ENCODE measurements around the gene CDK5RAP1.

Gene CDK5RAP1

DNA sequence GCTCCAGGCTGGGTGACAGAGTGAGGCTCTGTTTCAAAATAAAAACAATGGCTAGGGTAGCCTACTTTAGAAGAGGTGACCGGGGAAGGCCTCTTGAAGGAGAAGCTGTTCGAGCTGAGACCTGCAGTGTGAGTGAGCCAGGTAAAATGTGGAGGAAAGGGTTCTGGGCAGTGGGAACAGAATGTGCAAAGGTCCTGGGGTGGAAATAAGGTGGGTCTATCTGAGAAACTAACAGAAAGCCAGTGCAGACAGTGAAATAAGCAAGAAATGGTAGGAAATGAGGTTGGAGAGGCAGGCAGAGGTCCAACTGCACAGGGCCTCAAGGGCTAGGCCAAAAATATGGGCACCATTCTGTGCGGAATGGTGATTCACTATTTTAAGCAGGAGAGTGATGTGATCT, 64.9 kb downstream of the CDK5RAP1 start:
- ChIA-PET CTCF (no interaction called here), POLR2A (no interaction called here)
- no peak overlapping the region for H3K4me3 ChIP-seq (ENCODE audit: low read depth, low read length)
- H3K27ac ChIP-seq (ENCODE audit: extremely low read depth, low read depth, low read length), result no peak overlapping the region
- H3K9me3 ChIP-seq (ENCODE audit: control insufficient read depth, insufficient read depth, low read depth, low read length), result no peaks in the 10 kb centered on the region
- no peaks in the 10 kb centered on the region for H3K4me1 ChIP-seq (ENCODE audit: control insufficient read depth, insufficient read depth, low read length)
- TF ChIP-seq ZNF2 (tag by site-specific recombination; IDR thresholded peaks at IDR 0.05) (no peak), ZNF623 (tag by site-specific recombination; IDR thresholded peaks at IDR 0.05) (peak; percentile 92)
- no peaks in the 10 kb centered on the region for H3K36me3 ChIP-seq (ENCODE audit: control insufficient read depth in 2 of 2, insufficient read depth in 1 of 2, low read length in 2 of 2)

GRCh38 chr20:33334111-33334510, 67.2 kb downstream of the CDK5RAP1 start:
- CTCF ChIA-PET, result no interaction called here
- H3K9me3 ChIP-seq (ENCODE audit: control insufficient read depth, insufficient read depth, low read depth, low read length), result no peaks in the 10 kb centered on the region
- H3K4me3 ChIP-seq (ENCODE audit: low read depth, low read length), result no peak overlapping the region
- no peaks in the 10 kb centered on the region for H3K4me1 ChIP-seq (ENCODE audit: control insufficient read depth, insufficient read depth, low read length)
- H3K27ac ChIP-seq (ENCODE audit: extremely low read depth, low read depth, low read length), result no peak overlapping the region
- POLR2A ChIA-PET, result no interaction called here
- no peaks in the 10 kb centered on the region for H3K36me3 ChIP-seq (ENCODE audit: control insufficient read depth in 2 of 2, insufficient read depth in 1 of 2, low read length in 2 of 2)
- TF ChIP-seq ZNF248 (tag by site-specific recombination; IDR thresholded peaks at IDR 0.05) (peak; percentile 19; the same call in 1 of the 2 replicates), ZBTB48 (tag by site-specific recombination; IDR thresholded peaks at IDR 0.05) (0 out of 2 replicates have a peak, but pooled peaks have one; percentile 21), ZBTB17 (tag by site-specific recombination; IDR thresholded peaks at IDR 0.05) (peak; percentile 100), ZNF404 (tag by site-specific recombination; IDR thresholded peaks at IDR 0.05) (no peak), OSR2 (tag by site-specific recombination; IDR thresholded peaks at IDR 0.05) (no peak), ZNF366 (tag by site-specific recombination; conservative IDR thresholded peaks at IDR 0.05) (peak; percentile 98)

- Histone ChIP-seq H3K9me3 (ENCODE audit: control insufficient read depth, insufficient read depth, low read depth, low read length) (no peaks in the 10 kb centered on the region), H3K4me1 (ENCODE audit: control insufficient read depth, insufficient read depth, low read length) (no peaks in the 10 kb centered on the region), H3K36me3 (ENCODE audit: control insufficient read depth in 2 of 2, insufficient read depth in 1 of 2, low read length in 2 of 2) (no peaks in the 10 kb centered on the region), H3K4me3 (ENCODE audit: low read depth, low read length) (no peak overlapping the region), H3K27ac (ENCODE audit: extremely low read depth, low read depth, low read length) (no peak overlapping the region)
- no peak for TF ChIP-seq ZNF362 (tag by site-specific recombination; IDR thresholded peaks at IDR 0.05)
- ChIA-PET POLR2A (no interaction called here), CTCF (no interaction called here)
Observed at GRCh38 chr20:33333616-33334015, 67.7 kb downstream of the CDK5RAP1 start.

- Histone ChIP-seq H3K9me3 (ENCODE audit: control insufficient read depth, insufficient read depth, low read depth, low read length) (no peaks in the 10 kb centered on the region), H3K36me3 (ENCODE audit: control insufficient read depth in 2 of 2, insufficient read depth in 1 of 2, low read length in 2 of 2) (no peaks in the 10 kb centered on the region), H3K4me3 (ENCODE audit: low read depth, low read length) (no peak overlapping the region), H3K4me1 (ENCODE audit: control insufficient read depth, insufficient read depth, low read length) (no peaks in the 10 kb centered on the region), H3K27ac (ENCODE audit: extremely low read depth, low read depth, low read length) (no peak overlapping the region)
- peak; percentile 70; the same call in 1 of the 2 replicates for TF ChIP-seq SCRT1 (tag by site-specific recombination; IDR thresholded peaks at IDR 0.05; ENCODE audit: borderline replicate concordance)
- TF ChIP-seq ZNF114 (tag by site-specific recombination; IDR thresholded peaks at IDR 0.05), result no peak
- no peak for TF ChIP-seq ZNF335 (tag by site-specific recombination; conservative IDR thresholded peaks at IDR 0.05)
- TF ChIP-seq, protein P1, sequence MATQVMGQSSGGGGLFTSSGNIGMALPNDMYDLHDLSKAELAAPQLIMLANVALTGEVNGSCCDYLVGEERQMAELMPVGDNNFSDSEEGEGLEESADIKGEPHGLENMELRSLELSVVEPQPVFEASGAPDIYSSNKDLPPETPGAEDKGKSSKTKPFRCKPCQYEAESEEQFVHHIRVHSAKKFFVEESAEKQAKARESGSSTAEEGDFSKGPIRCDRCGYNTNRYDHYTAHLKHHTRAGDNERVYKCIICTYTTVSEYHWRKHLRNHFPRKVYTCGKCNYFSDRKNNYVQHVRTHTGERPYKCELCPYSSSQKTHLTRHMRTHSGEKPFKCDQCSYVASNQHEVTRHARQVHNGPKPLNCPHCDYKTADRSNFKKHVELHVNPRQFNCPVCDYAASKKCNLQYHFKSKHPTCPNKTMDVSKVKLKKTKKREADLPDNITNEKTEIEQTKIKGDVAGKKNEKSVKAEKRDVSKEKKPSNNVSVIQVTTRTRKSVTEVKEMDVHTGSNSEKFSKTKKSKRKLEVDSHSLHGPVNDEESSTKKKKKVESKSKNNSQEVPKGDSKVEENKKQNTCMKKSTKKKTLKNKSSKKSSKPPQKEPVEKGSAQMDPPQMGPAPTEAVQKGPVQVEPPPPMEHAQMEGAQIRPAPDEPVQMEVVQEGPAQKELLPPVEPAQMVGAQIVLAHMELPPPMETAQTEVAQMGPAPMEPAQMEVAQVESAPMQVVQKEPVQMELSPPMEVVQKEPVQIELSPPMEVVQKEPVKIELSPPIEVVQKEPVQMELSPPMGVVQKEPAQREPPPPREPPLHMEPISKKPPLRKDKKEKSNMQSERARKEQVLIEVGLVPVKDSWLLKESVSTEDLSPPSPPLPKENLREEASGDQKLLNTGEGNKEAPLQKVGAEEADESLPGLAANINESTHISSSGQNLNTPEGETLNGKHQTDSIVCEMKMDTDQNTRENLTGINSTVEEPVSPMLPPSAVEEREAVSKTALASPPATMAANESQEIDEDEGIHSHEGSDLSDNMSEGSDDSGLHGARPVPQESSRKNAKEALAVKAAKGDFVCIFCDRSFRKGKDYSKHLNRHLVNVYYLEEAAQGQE (tag by site-specific recombination; IDR thresholded peaks at IDR 0.05), result peak; percentile 43; the same call in 1 of the 2 replicates
- TF ChIP-seq SCRT2 (tag by site-specific recombination; IDR thresholded peaks at IDR 0.05), result peak; percentile 90
- TF ChIP-seq ZNF175 (tag by site-specific recombination; IDR thresholded peaks at IDR 0.05), result no peak
- TF ChIP-seq, protein P2, sequence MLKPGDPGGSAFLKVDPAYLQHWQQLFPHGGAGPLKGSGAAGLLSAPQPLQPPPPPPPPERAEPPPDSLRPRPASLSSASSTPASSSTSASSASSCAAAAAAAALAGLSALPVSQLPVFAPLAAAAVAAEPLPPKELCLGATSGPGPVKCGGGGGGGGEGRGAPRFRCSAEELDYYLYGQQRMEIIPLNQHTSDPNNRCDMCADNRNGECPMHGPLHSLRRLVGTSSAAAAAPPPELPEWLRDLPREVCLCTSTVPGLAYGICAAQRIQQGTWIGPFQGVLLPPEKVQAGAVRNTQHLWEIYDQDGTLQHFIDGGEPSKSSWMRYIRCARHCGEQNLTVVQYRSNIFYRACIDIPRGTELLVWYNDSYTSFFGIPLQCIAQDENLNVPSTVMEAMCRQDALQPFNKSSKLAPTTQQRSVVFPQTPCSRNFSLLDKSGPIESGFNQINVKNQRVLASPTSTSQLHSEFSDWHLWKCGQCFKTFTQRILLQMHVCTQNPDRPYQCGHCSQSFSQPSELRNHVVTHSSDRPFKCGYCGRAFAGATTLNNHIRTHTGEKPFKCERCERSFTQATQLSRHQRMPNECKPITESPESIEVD (tag by site-specific recombination; IDR thresholded peaks at IDR 0.05), result no peak
- no peak for TF ChIP-seq BCL11B (tag by site-specific recombination; IDR thresholded peaks at IDR 0.05; ENCODE audit: low read depth)
- TF ChIP-seq ZNF155 (tag by site-specific recombination; IDR thresholded peaks at IDR 0.05), result no peak
- TF ChIP-seq ZNF837 (tag by site-specific recombination; IDR thresholded peaks at IDR 0.05), result no peak
- no peak for TF ChIP-seq ZNF48 (tag by site-specific recombination; IDR thresholded peaks at IDR 0.05)
- CTCF ChIA-PET, result no interaction called here
- POLR2A ChIA-PET, result no interaction called here
Observed at GRCh38 chr20:33332905-33333456, 68.3 kb downstream of the CDK5RAP1 start.
